Measurements from ENCODE around the gene HERC6. TPM values are rescaled to one million over a fixed set of nuclear protein-coding genes. Genes with fewer than 3 reads are reported as not detected.
A peak's percentile ranks its signal among the peaks of the same experiment; 100 is the strongest.
"Not testable (repeated sequence)": the region's sequence is repeated elsewhere in the genome, so short reads cannot be mapped to it uniquely, and the experiment has no call there.

HERC6 gene
- total RNA-seq: 15.8 TPM
- long read RNA-seq, transcript HERC6-201 (23 exons, 3,779 nt): major isoform, 12 of 36 reads
- long read RNA-seq, partial matches to known transcripts: 11 of 36 reads
- long read RNA-seq, other reads (novel, unspliced or antisense): 12 of 36 reads

GRCh38 chr4:88378691-88379559 lies at the start of gene HERC6:
TSS of gene HERC6 (plus strand) at chr4:88378852. CDS start at chr4:88378922, 70 bp downstream.
- intact Hi-C loops (cut with DNase I): no loop called here
- DNase-seq (peak; percentile 85), ATAC-seq (peak; percentile 98)
- no peaks in the 10 kb centered on the region for H3K9me3 ChIP-seq
- H3K4me3 ChIP-seq: peak within 1 kb of the TSS; percentile 98
- TF ChIP-seq CTCF (IDR thresholded peaks at IDR 0.05): peak; percentile 77
- peaks cover 2% of the 10 kb centered on the region for H3K36me3 ChIP-seq
- no peaks in the 10 kb centered on the region for H3K27me3 ChIP-seq (ENCODE audit: low read depth)
- H3K4me1 ChIP-seq: no peaks in the 10 kb centered on the region
- peak within 1 kb of the TSS; percentile 100 for H3K27ac ChIP-seq

- no peak overlapping the region for H3K27ac ChIP-seq
- H3K4me1 ChIP-seq: no peaks in the 10 kb centered on the region
- no peak for TF ChIP-seq CTCF (IDR thresholded peaks at IDR 0.05)
- intact Hi-C loops (cut with DNase I): no loop called here
- no peak for DNase-seq
- H3K36me3 ChIP-seq: no peaks in the 10 kb centered on the region
- H3K9me3 ChIP-seq: no peaks in the 10 kb centered on the region
- peak in 1 of 2 donors; percentile 14 for ATAC-seq
- H3K4me3 ChIP-seq: no peak overlapping the region
- no peaks in the 10 kb centered on the region for H3K27me3 ChIP-seq (ENCODE audit: low read depth)
These were observed 44.8 kb upstream of the HERC6 start for GRCh38 chr4:88333741-88334405.

- intact Hi-C loops (cut with DNase I): no loop called here
- no peak overlapping the region for H3K27ac ChIP-seq
- no peaks in the 10 kb centered on the region for H3K4me1 ChIP-seq
- no peak for TF ChIP-seq CTCF (IDR thresholded peaks at IDR 0.05)
- H3K36me3 ChIP-seq: no peaks in the 10 kb centered on the region
- H3K27me3 ChIP-seq (ENCODE audit: low read depth): no peaks in the 10 kb centered on the region
- peak; percentile 14 to 58 for ATAC-seq
- no peak for DNase-seq
- no peak overlapping the region for H3K4me3 ChIP-seq
- no peaks in the 10 kb centered on the region for H3K9me3 ChIP-seq
These were observed 43.5 kb upstream of the HERC6 start for GRCh38 chr4:88335092-88335665.

GRCh38 chr4:88341227-88342192 lies 37.1 kb upstream of the HERC6 start:
- H3K4me1 ChIP-seq: peaks cover 5% of the 10 kb centered on the region
- intact Hi-C loops (cut with DNase I): no loop called here
- peak; percentile 76 to 81 for ATAC-seq
- no peak overlapping the region for H3K4me3 ChIP-seq
- no peak overlapping the region for H3K27ac ChIP-seq
- no peak for DNase-seq
- no peak for TF ChIP-seq CTCF (IDR thresholded peaks at IDR 0.05)
- no peaks in the 10 kb centered on the region for H3K36me3 ChIP-seq
- H3K9me3 ChIP-seq: no peaks in the 10 kb centered on the region
- no peaks in the 10 kb centered on the region for H3K27me3 ChIP-seq (ENCODE audit: low read depth)

GRCh38 chr4:88346902-88347301 lies 31.8 kb upstream of the HERC6 start:
- ATAC-seq: not testable (repeated sequence)

GRCh38 chr4:88348761-88349160 lies 29.9 kb upstream of the HERC6 start:
- H3K9me3 ChIP-seq; H3K27ac ChIP-seq; H3K36me3 ChIP-seq; H3K4me1 ChIP-seq; intact Hi-C loops (cut with DNase I); H3K27me3 ChIP-seq (ENCODE audit: low read depth); DNase-seq; ATAC-seq; H3K4me3 ChIP-seq: not testable (repeated sequence)

More at GRCh38 chr4:88346902-88347301, 31.8 kb upstream of the HERC6 start:
- H3K9me3 ChIP-seq; H3K4me1 ChIP-seq; H3K4me3 ChIP-seq; H3K36me3 ChIP-seq; DNase-seq; H3K27ac ChIP-seq; H3K27me3 ChIP-seq (ENCODE audit: low read depth); intact Hi-C loops (cut with DNase I): not testable (repeated sequence)

All from lower lobe of right lung (tissue), 2 donors.